ENCODE measurements around the gene MTRFR.

- TF ChIP-seq JUND (IDR thresholded peaks at IDR 0.05): no peak
- TF ChIP-seq, protein P1, sequence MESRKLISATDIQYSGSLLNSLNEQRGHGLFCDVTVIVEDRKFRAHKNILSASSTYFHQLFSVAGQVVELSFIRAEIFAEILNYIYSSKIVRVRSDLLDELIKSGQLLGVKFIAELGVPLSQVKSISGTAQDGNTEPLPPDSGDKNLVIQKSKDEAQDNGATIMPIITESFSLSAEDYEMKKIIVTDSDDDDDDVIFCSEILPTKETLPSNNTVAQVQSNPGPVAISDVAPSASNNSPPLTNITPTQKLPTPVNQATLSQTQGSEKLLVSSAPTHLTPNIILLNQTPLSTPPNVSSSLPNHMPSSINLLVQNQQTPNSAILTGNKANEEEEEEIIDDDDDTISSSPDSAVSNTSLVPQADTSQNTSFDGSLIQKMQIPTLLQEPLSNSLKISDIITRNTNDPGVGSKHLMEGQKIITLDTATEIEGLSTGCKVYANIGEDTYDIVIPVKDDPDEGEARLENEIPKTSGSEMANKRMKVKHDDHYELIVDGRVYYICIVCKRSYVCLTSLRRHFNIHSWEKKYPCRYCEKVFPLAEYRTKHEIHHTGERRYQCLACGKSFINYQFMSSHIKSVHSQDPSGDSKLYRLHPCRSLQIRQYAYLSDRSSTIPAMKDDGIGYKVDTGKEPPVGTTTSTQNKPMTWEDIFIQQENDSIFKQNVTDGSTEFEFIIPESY (IDR thresholded peaks at IDR 0.05): no peak
These were observed 37.9 kb downstream of the MTRFR start for GRCh38 chr12:123271001-123271668.
